Measurements from ENCODE around the gene GRAP2. TPM values are rescaled to one million over a fixed set of nuclear protein-coding genes. Genes with fewer than 3 reads are reported as not detected.

Gene GRAP2
- total and polyA plus RNA-seq, 2 experiments from 2014 or later, result 0.42 TPM; not detected in 1

GRCh38 chr22:39980596-39980995 is 79.7 kb downstream of the GRAP2 start:
- Histone ChIP-seq H3K27ac (ENCODE audit: low read depth) (no peak overlapping the region), H3F3A (replicated peaks; ENCODE audit: low read depth) (no peaks in the 10 kb centered on the region), H3K4me3 (no peak overlapping the region), H4K20me1 (replicated peaks; ENCODE audit: insufficient read depth) (no peaks in the 10 kb centered on the region), H2AFZ (no peak overlapping the region), H3K9me2 (ENCODE audit: insufficient read depth) (no peaks in the 10 kb centered on the region), H3K79me2 (replicated peaks; ENCODE audit: insufficient read depth) (no peaks in the 10 kb centered on the region), H3K4me1 (ENCODE audit: insufficient read depth) (no peaks in the 10 kb centered on the region), H3K4me2 (no peak overlapping the region), H3K36me3 (ENCODE audit: insufficient read depth) (no peaks in the 10 kb centered on the region), H3K27me3 (ENCODE audit: insufficient read depth) (no peaks in the 10 kb centered on the region)
- no peaks in the 10 kb centered on the region for H3K4me1 Mint-ChIP-seq
- peaks cover 12% of the 10 kb centered on the region for H3K27me3 Mint-ChIP-seq (ENCODE audit: insufficient read depth, low read depth, poor library complexity)
- H3K36me3 Mint-ChIP-seq (ENCODE audit: low read depth), result no peaks in the 10 kb centered on the region
- H3K27ac Mint-ChIP-seq, result no peak overlapping the region
- H3K4me3 Mint-ChIP-seq, result no peak overlapping the region
- DNase-seq (ENCODE audit: low spot score), result no peak
- H3K9me3 Mint-ChIP-seq, result no peaks in the 10 kb centered on the region
- ATAC-seq, result no peak
- TF ChIP-seq ETS1 (IDR thresholded peaks at IDR 0.05) (no peak), NANOG (IDR thresholded peaks at IDR 0.05; ENCODE audit: borderline replicate concordance) (no peak), ZNF331 (CRISPR knock-in tag; IDR thresholded peaks at IDR 0.05; ENCODE audit: low read depth) (no peak), POLR2AphosphoS5 (IDR thresholded peaks at IDR 0.05; ENCODE audit: low read depth) (no peak), ZNF462 (CRISPR knock-in tag; IDR thresholded peaks at IDR 0.05) (no peak)

GRCh38 chr22:39983346-39983745 is 82.5 kb downstream of the GRAP2 start:
- no peaks in the 10 kb centered on the region for H3K36me3 ChIP-seq (ENCODE audit: insufficient read depth)
- H3K4me3 ChIP-seq, result no peak overlapping the region
- H4K20me1 ChIP-seq (replicated peaks; ENCODE audit: insufficient read depth), result no peaks in the 10 kb centered on the region
- Mint-ChIP-seq H3K9me3 (no peaks in the 10 kb centered on the region), H3K27ac (no peak overlapping the region), H3K4me1 (no peaks in the 10 kb centered on the region), H3K4me3 (no peak overlapping the region), H3K27me3 (ENCODE audit: insufficient read depth, low read depth, poor library complexity) (peaks cover 8% of the 10 kb centered on the region), H3K36me3 (ENCODE audit: low read depth) (no peaks in the 10 kb centered on the region)
- H3K9me2 ChIP-seq (ENCODE audit: insufficient read depth), result no peaks in the 10 kb centered on the region
- H3K4me2 ChIP-seq, result no peak overlapping the region
- no peaks in the 10 kb centered on the region for H3F3A ChIP-seq (replicated peaks; ENCODE audit: low read depth)
- H3K79me2 ChIP-seq (replicated peaks; ENCODE audit: insufficient read depth), result no peaks in the 10 kb centered on the region
- no peak overlapping the region for H3K27ac ChIP-seq (ENCODE audit: low read depth)
- H3K4me1 ChIP-seq (ENCODE audit: insufficient read depth), result no peaks in the 10 kb centered on the region
- DNase-seq (ENCODE audit: low spot score) (no peak), ATAC-seq (no peak)
- no peak overlapping the region for H2AFZ ChIP-seq
- no peaks in the 10 kb centered on the region for H3K27me3 ChIP-seq (ENCODE audit: insufficient read depth)
- TF ChIP-seq CTCF (conservative IDR thresholded peaks at IDR 0.05; ENCODE audit: low read depth in 2 of 2) (no peak), JUNB (IDR thresholded peaks at IDR 0.05; ENCODE audit: unreplicated experiment) (no peak), NANOG (IDR thresholded peaks at IDR 0.05; ENCODE audit: borderline replicate concordance) (no peak)
